ENCODE measurements around the gene ASCC3.

ASCC3 gene

DNA sequence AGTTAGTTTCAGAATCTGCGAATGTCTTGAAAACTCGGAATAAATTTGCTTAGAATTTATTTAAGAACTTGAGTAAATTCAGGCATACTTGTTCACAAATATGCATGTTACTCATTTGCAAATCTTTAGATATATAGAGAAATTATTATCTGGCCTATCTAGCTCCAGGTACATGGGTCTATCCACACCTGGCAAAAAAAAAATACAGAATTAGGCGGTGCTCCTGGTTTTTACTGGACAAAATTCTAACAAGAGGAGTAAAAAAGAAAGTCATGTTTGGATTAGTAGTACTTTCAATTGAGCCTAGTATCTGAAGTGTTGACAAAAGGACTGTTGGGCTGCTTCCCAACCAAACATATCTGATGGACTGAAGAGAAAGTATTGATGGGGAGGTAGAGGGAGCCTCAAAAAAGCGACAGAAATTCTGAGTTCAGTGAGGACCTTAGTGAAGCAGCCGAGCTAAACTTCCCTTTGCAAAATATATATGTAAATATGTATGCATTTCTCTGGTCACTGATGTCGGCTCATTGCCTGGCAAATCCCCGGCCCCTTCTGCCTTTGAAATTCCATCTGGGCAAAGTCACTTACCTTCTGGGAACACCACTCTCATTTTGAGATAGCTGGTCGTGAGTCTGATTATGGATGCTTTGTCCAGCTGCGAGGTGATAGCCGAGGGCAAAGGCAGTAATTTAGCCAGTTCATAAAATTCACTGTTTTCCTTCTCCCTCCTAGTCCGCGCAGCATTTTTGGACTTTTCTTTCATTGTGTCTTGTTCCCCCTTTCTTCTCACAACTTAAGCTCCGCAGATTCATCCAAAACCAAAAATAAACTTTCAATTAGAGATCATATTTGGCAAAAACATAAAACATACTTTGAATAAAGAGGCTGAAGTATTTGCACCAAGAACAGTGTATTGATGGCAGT, 418.2 kb downstream of the ASCC3 start:
- DNase-seq: no peak

DNA sequence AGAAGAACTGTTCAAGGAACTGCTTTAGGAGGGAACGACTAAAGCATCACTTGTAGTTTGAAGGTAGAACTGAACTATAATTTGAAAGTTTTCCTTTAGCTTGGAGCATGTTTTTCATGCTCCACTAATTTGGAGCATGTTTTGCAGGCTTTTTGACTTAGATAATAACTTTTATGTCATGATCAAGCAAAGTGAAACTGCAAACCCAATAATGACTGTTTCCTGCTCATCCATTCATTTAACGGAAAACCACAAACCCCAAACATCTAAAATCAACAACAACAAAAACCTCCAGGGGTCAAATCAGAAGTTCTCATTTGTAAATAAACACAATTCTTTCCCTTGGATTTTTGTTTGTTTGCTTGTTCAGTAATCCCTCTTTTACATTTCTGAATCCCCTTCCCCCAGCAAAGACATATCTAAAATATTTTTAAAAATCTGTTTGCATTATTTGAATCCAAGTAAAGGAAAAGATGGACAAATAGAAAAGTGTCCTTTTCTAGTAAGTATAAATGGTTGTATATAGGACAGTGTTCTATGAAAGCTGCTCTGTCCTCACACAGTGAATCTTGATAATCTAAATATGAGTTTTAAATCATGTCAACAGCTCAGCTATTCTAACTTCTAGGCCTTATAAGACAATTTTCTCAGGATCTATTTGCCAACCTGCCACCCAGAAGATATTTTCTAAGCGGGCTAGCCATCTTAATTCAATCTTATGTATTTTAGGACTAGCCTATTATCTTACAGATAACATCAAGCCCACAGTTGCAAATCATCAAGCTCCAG, 419.0 kb downstream of the ASCC3 start:
- no peak for DNase-seq

DNA sequence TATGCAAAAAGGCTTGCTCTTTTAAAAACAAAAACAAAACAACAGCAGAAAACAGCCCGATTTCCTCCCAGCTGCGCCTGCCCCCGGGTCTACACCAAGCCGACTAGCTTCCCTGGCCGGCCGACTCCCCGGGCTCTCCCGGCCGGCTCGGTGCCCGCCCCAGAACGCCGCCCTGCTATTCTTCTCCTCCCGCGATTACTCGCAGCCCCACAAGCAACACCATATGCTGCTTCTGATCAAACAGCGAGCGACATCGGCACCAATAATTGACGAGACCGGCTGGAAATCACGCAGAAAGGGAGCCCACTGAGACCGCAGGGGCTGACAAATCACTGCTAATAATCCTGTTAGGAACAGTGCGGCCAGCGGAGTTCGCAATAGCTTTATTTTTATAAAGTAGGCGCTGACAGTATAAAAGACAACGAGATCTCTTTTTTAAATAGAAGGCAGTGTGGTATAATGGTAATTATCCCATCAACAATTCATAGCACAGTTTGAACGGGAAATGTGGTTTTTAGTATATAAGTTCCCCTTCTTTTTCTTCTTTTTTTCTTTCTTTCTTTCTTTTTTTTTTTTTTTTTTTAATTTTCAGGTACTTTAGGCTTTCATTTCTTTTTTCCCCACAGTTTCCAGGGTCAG, 419.7 kb downstream of the ASCC3 start:
- peak; percentile 22 for DNase-seq

DNA sequence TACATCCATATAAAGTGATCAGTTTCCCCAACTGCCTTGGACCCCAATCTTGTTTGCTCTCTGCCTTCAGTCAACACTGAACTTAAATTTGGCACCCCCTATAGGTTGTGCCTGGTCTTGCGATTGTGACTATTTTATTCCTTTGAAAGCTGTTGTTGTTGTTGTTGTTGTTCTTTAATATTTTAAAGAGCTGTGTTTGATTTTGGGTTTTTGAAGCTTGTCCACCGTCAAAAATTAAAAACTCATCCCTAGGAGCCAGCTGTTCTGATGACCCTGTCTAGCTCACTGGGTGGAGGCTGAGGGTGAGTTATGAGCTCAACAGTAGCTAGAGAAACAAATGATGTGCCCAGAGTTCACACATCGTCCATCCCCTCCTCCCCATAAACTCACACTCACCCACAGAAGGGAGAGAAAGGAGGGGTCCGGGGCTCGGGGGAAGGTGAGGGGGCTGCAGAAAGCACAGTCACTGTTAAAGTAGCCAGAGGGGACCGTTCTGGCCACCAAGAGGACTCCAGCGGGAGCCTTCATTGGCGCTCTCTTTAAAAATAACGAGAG, 420.4 kb downstream of the ASCC3 start:
- DNase-seq: peak; percentile 14

DNA sequence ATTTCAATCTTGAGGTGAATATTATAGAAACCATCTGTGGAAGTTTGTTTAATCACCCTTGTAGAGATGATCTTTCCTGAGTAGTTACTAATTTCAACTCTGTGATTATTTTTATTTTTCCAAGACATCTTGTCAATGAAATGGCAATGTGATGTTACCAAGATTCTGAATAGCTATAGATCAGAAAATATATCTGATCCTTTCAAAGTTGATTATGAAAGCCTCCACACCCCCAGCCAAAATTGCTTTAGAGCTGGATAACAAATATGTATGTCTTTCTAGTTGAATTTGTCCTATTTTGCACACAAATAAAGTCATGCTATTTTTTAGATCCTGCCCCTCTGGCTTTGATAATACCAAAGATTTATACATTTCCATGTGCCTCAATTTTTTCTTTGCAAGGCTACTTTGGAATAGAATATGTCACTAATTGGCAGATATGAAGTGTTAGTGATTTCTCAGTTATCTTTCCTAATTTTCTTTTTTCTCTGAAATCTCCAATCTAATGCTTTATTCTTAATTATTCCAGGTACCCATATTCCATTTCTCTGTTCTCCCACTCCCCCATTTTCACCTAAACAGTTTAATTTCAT, 421.4 kb downstream of the ASCC3 start:
- no peak for DNase-seq

DNA sequence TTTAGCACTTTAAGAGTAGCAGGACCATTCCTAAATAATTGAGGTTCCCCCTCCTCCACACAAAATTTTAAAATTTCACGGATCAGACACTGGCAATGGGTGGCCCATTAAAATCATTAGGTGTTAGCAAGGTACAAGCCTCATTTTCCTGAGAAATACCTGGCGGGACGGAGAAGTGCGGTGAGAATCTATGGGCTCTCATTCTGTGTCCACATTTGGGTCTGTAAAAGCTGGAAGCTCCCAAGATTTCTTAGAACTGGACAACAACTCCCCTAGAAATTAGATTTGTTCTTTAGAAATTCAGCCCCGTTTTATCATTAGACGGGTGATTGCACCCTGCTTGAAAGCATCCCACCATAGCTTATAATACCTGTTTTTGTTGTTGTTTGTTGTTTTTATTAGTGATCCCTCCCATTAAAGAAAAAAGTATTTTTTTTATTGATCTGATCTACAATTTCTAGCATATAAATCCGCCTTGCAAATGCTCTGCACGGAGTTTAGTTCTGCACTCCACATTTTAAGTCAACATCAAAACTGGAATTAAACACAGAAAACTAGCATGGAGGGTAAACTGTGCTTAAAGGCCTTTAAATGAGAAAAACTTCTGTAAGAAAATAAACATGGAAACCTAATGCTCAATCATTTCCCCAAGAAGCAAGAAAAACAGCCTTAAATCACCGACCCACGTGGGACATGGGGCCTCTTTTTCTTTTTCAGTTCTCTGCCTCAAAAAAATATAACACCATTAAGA, 422.1 kb downstream of the ASCC3 start:
- no peak for DNase-seq

All from NCI-H524 treated with DMSO at 0.1 percent for 48 hours (cell line).